ENCODE results near the gene MEPCE.

GRCh38 chr7:100380196-100380595 is 49.4 kb upstream of the MEPCE start:
- TF ChIP-seq, protein P1, sequence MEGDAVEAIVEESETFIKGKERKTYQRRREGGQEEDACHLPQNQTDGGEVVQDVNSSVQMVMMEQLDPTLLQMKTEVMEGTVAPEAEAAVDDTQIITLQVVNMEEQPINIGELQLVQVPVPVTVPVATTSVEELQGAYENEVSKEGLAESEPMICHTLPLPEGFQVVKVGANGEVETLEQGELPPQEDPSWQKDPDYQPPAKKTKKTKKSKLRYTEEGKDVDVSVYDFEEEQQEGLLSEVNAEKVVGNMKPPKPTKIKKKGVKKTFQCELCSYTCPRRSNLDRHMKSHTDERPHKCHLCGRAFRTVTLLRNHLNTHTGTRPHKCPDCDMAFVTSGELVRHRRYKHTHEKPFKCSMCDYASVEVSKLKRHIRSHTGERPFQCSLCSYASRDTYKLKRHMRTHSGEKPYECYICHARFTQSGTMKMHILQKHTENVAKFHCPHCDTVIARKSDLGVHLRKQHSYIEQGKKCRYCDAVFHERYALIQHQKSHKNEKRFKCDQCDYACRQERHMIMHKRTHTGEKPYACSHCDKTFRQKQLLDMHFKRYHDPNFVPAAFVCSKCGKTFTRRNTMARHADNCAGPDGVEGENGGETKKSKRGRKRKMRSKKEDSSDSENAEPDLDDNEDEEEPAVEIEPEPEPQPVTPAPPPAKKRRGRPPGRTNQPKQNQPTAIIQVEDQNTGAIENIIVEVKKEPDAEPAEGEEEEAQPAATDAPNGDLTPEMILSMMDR (conservative IDR thresholded peaks at IDR 0.05): no peak
- no peak for TF ChIP-seq EZH2 (IDR thresholded peaks at IDR 0.05; ENCODE audit: low read depth)
